Hepatocyte (in vitro differentiated cells): ENCODE measurements around the gene BAX. TPM values are rescaled to one million over a fixed set of nuclear protein-coding genes. Genes with fewer than 3 reads are reported as not detected.

ENCODE experiments used
- DNase-seq: peaks from one replicate; pipeline ENCODE4 v3.0.0-alpha.2; 2016; ENCODE audit warnings: low spot score
- H2AFZ ChIP-seq: fragments of 200-600 bp; sonication (generic); 2 replicates; pipeline ENCODE4 v1.6.0; 2016; ENCODE audit warnings: antibody characterized with exemption, mild to moderate bottlenecking
- H3K27ac ChIP-seq: fragments of 200-600 bp; sonication (generic); 2 replicates; pipeline ENCODE4 v1.5.1; 2016; ENCODE audit warnings: mild to moderate bottlenecking
- H3K27me3 ChIP-seq: fragments of 200-600 bp; sonication (generic); 2 replicates; pipeline ENCODE4 v1.6.1; 2016
- H3K36me3 ChIP-seq: fragments of 200-600 bp; sonication (generic); replicated peaks from 2 replicates; pipeline ENCODE4 v1.5.1; 2016; ENCODE audit warnings: low read depth; ENCODE audit not compliant: insufficient read depth
- H3K4me1 ChIP-seq: fragments of 200-600 bp; sonication (generic); 2 replicates; pipeline ENCODE4 v1.5.1; 2016; ENCODE audit warnings: mild to moderate bottlenecking, moderate library complexity; ENCODE audit not compliant: insufficient read depth
- H3K4me2 ChIP-seq: fragments of 200-600 bp; sonication (generic); 2 replicates; pipeline ENCODE4 v1.6.0; 2016
- H3K4me3 ChIP-seq: fragments of 200-600 bp; sonication (generic); 2 replicates; pipeline ENCODE4 v1.5.1; 2016; ENCODE audit warnings: mild to moderate bottlenecking
- H3K79me2 ChIP-seq: fragments of 200-600 bp; sonication (generic); 2 replicates; pipeline ENCODE4 v1.6.0; 2017; ENCODE audit warnings: mild to moderate bottlenecking
- H3K9me2 ChIP-seq: fragments of 200-600 bp; sonication (generic); replicated peaks from 2 replicates; pipeline ENCODE4 v1.6.0; 2017; ENCODE audit warnings: mild to moderate bottlenecking; ENCODE audit not compliant: insufficient read depth
- H3K9me3 ChIP-seq: fragments of 200-600 bp; sonication (generic); 2 replicates; pipeline ENCODE4 v1.5.1; 2016; ENCODE audit warnings: low read depth, mild to moderate bottlenecking
- H4K20me1 ChIP-seq: fragments of 200-600 bp; sonication (generic); 2 replicates; pipeline ENCODE4 v1.6.0; 2016; ENCODE audit warnings: mild to moderate bottlenecking; ENCODE audit not compliant: insufficient read depth, poor library complexity, severe bottlenecking
- CTCF ChIP-seq: fragments of 200-600 bp; sonication (generic); IDR thresholded peaks from 2 replicates; pipeline ENCODE4 v1.5.1; 2016; ENCODE audit warnings: antibody characterized with exemption, mild to moderate bottlenecking; ENCODE audit not compliant: poor library complexity
- EZH2 ChIP-seq: fragments of 200-600 bp; sonication (generic); IDR thresholded peaks from 2 replicates; pipeline ENCODE4 v1.6.1; 2016; ENCODE audit warnings: antibody characterized with exemption, mild to moderate bottlenecking, borderline replicate concordance
- EZH2phosphoT487 ChIP-seq: fragments of 200-600 bp; sonication (generic); IDR thresholded peaks from one replicate; pipeline ENCODE4 v1.6.1; 2018; ENCODE audit warnings: antibody characterized with exemption, mild to moderate bottlenecking, low read depth, moderate library complexity; ENCODE audit not compliant: unreplicated experiment, severe bottlenecking
- WGBS: methylation state at CpG from one replicate; pipeline ENCODE4 v1.1.6; 2016; ENCODE audit warnings: low lambda C conversion rate; ENCODE audit errors: missing lambda C conversion rate; 5-methylcytosine and 5-hydroxymethylcytosine counted together
- polyA plus RNA-seq: library from polyadenylated mRNA; unstranded; fragments of >200 nt; fragmentation: Nextera tagmentation; extraction: Ambion mirVana; gene quantifications from 2 replicates; pipeline ENCODE4 v1.2.1, GENCODE V29; 2016
- total RNA-seq: library from RNA; depleted of rRNA; stranded (reverse); fragments of >200 nt; gene quantifications from 2 replicates; pipeline ENCODE4 v1.2.3, GENCODE V29; 2014

Gene BAX
- total and polyA plus RNA-seq, 2 experiments from 2014 or later: 77.3 to 116 TPM

DNA sequence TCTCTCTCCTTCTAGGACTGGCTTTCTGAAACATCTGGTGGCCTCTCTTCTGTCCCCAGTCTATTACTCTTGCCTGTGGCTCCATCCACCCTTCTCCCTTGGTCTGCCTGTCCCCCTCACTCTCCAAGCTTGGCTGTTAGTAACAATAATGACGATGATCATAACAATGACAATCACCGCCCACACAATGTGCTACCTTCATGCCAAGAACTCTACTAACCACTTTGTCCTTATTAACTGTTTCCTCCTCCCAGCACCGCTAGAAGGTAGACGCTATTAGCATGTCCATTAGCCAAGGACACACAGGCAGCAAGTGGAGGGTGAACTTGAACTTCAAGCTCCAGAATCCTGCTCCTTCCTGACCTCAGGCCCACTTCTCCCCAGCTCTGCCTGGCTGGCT is 35.7 kb downstream of the BAX start:
- H3K27me3 ChIP-seq: no peaks in the 10 kb centered on the region
- no peak overlapping the region for H3K27ac ChIP-seq
- no peak overlapping the region for H3K4me2 ChIP-seq
- no peak overlapping the region for H2AFZ ChIP-seq
- H3K4me1 ChIP-seq: peaks cover 18% of the 10 kb centered on the region
- 93% methylated on average over 4 of the region's 4 CpGs for WGBS
- H3K36me3 ChIP-seq: no peaks in the 10 kb centered on the region
- no peaks in the 10 kb centered on the region for H3K9me3 ChIP-seq
- H3K4me3 ChIP-seq: no peak overlapping the region
- TF ChIP-seq EZH2 (no peak), EZH2phosphoT487 (no peak), CTCF (no peak)
- peaks cover 45% of the 10 kb centered on the region for H3K79me2 ChIP-seq
- DNase-seq: no peak
- H3K9me2 ChIP-seq: no peaks in the 10 kb centered on the region
- H4K20me1 ChIP-seq: peaks cover 4% of the 10 kb centered on the region

GRCh38 chr19:48991011-48991609 is 36.4 kb downstream of the BAX start:
- no peak for TF ChIP-seq CTCF
- no peak for TF ChIP-seq EZH2
- TF ChIP-seq EZH2phosphoT487: no peak
- 92% methylated on average over 18 of the region's 22 CpGs for WGBS
- Histone ChIP-seq H3K79me2 (peaks cover 52% of the 10 kb centered on the region), H3K9me2 (no peaks in the 10 kb centered on the region), H3K27me3 (no peaks in the 10 kb centered on the region), H3K27ac (peak overlapping the region; percentile 94), H4K20me1 (peaks cover 4% of the 10 kb centered on the region), H3K9me3 (no peaks in the 10 kb centered on the region), H2AFZ (no peak overlapping the region), H3K4me3 (no peak overlapping the region), H3K4me2 (peak overlapping the region; percentile 94), H3K36me3 (no peaks in the 10 kb centered on the region), H3K4me1 (peaks cover 18% of the 10 kb centered on the region)
- DNase-seq: no peak

- no peaks in the 10 kb centered on the region for H3K9me3 ChIP-seq
- 25% methylated on average over 6 of the region's 8 CpGs for WGBS
- no peaks in the 10 kb centered on the region for H3K36me3 ChIP-seq
- H3K4me2 ChIP-seq: peak overlapping the region; percentile 94
- H3K27ac ChIP-seq: peak overlapping the region; percentile 94
- H3K9me2 ChIP-seq: no peaks in the 10 kb centered on the region
- peak overlapping the region; percentile 16 for H2AFZ ChIP-seq
- H3K27me3 ChIP-seq: no peaks in the 10 kb centered on the region
- TF ChIP-seq EZH2phosphoT487 (no peak), CTCF (no peak), EZH2 (no peak)
- H4K20me1 ChIP-seq: peaks cover 4% of the 10 kb centered on the region
- H3K4me1 ChIP-seq: peaks cover 18% of the 10 kb centered on the region
- peaks cover 62% of the 10 kb centered on the region for H3K79me2 ChIP-seq
- peak; percentile 88 for DNase-seq
- H3K4me3 ChIP-seq: peak overlapping the region; percentile 47
Measured at GRCh38 chr19:48991873-48992580, 37.4 kb downstream of the BAX start.
